IPS-11a (cell line): ENCODE measurements around the gene CDC42EP3.

ENCODE experiments used
- H3K4me3 ChIP-seq: one replicate; pipeline ENCODE4 v1.5.1; 2013; ENCODE audit warnings: low read depth, low read length, control low read depth

The CDC42EP3 gene

GRCh38 chr2:37683921-37684780 is 12.7 kb upstream of the CDC42EP3 start:
- H3K4me3 ChIP-seq: no peak overlapping the region

- no peak overlapping the region for H3K4me3 ChIP-seq
Measured at GRCh38 chr2:37683241-37683640, 11.8 kb upstream of the CDC42EP3 start.

GRCh38 chr2:37682473-37682872 is 11.0 kb upstream of the CDC42EP3 start:
- no peak overlapping the region for H3K4me3 ChIP-seq

- no peak overlapping the region for H3K4me3 ChIP-seq
Measured at GRCh38 chr2:37681587-37681986, 10.1 kb upstream of the CDC42EP3 start.

- H3K4me3 ChIP-seq: no peak overlapping the region
Measured at GRCh38 chr2:37679072-37679695, 7.7 kb upstream of the CDC42EP3 start.

- H3K4me3 ChIP-seq: no peak overlapping the region
Measured at GRCh38 chr2:37676274-37676673, 4.8 kb upstream of the CDC42EP3 start.

- no peak overlapping the region for H3K4me3 ChIP-seq
Measured at GRCh38 chr2:37674946-37675345, 3.5 kb upstream of the CDC42EP3 start.

- peak overlapping the region; percentile 78 for H3K4me3 ChIP-seq
Measured at GRCh38 chr2:37672870-37673184, 1.4 kb upstream of the CDC42EP3 start.

- H3K4me3 ChIP-seq: peak overlapping the region; percentile 78
Measured at GRCh38 chr2:37672104-37672869, 845 bp upstream of the CDC42EP3 start.

GRCh38 chr2:37671816-37672103 is 318 bp upstream of the CDC42EP3 start:
- peak overlapping the region; percentile 78 for H3K4me3 ChIP-seq

- peak overlapping the region; percentile 75 for H3K4me3 ChIP-seq
Measured at GRCh38 chr2:37670378-37671008, 949 bp downstream of the CDC42EP3 start.

GRCh38 chr2:37669446-37669845 is 2.0 kb downstream of the CDC42EP3 start:
- peak overlapping the region; percentile 30 for H3K4me3 ChIP-seq

GRCh38 chr2:37667704-37668103 is 3.7 kb downstream of the CDC42EP3 start:
- H3K4me3 ChIP-seq: no peak overlapping the region

- H3K4me3 ChIP-seq: no peak overlapping the region
Measured at GRCh38 chr2:37666772-37667171, 4.7 kb downstream of the CDC42EP3 start.

- H3K4me3 ChIP-seq: no peak overlapping the region
Measured at GRCh38 chr2:37665604-37666362, 5.7 kb downstream of the CDC42EP3 start.

GRCh38 chr2:37665043-37665442 is 6.4 kb downstream of the CDC42EP3 start:
- no peak overlapping the region for H3K4me3 ChIP-seq

GRCh38 chr2:37664231-37664643 is 7.2 kb downstream of the CDC42EP3 start:
- H3K4me3 ChIP-seq: no peak overlapping the region

GRCh38 chr2:37663390-37663789 is 8.1 kb downstream of the CDC42EP3 start:
- no peak overlapping the region for H3K4me3 ChIP-seq

- H3K4me3 ChIP-seq: no peak overlapping the region
Measured at GRCh38 chr2:37659723-37660122, 11.7 kb downstream of the CDC42EP3 start.

- H3K4me3 ChIP-seq: no peak overlapping the region
Measured at GRCh38 chr2:37658682-37659081, 12.8 kb downstream of the CDC42EP3 start.

- no peak overlapping the region for H3K4me3 ChIP-seq
Measured at GRCh38 chr2:37657471-37657870, 14.0 kb downstream of the CDC42EP3 start.
